Measurements from ENCODE around the gene ST3GAL5.
"Not testable (repeated sequence)": the region's sequence is repeated elsewhere in the genome, so short reads cannot be mapped to it uniquely, and the experiment has no call there.

Gene ST3GAL5

DNA sequence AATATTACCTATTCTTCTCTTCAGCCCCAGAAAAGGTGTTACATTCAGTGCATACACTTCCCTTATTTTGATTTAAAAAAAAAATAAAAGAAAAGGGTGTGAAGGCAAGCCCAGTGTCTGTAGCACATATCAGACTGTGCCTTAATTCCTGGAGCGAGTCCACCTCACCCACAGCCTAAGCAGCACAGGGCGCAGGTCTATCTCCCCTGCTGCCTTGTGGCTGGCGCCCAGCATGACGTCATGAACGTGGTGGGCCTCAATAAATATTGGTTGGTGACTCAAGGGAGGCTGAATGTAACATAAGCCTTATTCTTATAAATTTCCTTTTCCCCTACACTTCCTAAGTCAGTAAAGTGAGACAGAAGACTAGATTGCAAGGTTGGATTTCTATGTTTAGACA lies 26.4 kb downstream of the ST3GAL5 start:
- DNase-seq: no peak

DNA sequence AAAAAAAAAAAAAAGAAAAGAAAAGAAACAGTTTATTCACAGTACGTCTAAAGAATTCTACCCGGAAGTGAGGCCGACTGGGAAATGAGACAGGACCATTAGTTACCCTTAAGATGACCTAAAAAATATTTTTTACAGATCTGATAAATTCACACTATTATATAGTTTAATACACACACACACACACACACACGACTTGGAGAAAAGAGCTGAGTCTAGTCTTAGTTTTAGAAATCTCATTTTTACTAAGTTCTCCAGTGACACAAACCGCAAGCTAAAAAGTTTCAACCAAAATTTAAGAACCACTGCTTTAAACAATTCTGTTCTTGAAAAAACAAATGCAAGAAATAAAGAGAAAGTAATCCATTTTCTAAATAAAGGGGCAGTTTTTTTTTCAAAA lies 27.1 kb downstream of the ST3GAL5 start:
- DNase-seq: no peak

- no peak for DNase-seq
These were observed 27.6 kb downstream of the ST3GAL5 start for GRCh38 chr2:85861180-85861579.

- no peak for DNase-seq
These were observed 29.9 kb downstream of the ST3GAL5 start for GRCh38 chr2:85858841-85859240.

DNA sequence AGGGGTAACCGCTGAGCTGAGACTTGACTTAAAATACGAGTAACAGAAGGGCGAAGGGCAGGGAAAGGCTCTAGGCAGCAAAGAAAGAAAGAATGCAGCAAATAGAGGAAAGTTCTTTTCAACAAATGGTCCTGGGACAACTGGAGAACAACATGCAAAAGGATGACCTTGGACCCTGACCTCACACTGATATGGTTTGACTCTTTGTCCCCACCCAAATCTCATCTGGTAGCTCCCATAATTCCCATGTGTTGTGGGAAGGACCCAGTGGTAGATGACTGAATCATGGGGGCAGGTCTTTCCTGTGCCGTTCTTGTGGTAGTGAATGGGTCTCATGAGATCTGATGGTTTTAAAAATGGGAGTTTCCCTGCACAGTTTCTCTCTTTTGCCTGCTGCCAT lies 33.9 kb downstream of the ST3GAL5 start:
- DNase-seq: no peak

- no peak for DNase-seq
These were observed 34.7 kb downstream of the ST3GAL5 start for GRCh38 chr2:85854166-85854509.

- no peak for DNase-seq
These were observed 35.2 kb downstream of the ST3GAL5 start for GRCh38 chr2:85853499-85854165.

GRCh38 chr2:85852937-85853498 lies 35.8 kb downstream of the ST3GAL5 start:
- DNase-seq: no peak

DNA sequence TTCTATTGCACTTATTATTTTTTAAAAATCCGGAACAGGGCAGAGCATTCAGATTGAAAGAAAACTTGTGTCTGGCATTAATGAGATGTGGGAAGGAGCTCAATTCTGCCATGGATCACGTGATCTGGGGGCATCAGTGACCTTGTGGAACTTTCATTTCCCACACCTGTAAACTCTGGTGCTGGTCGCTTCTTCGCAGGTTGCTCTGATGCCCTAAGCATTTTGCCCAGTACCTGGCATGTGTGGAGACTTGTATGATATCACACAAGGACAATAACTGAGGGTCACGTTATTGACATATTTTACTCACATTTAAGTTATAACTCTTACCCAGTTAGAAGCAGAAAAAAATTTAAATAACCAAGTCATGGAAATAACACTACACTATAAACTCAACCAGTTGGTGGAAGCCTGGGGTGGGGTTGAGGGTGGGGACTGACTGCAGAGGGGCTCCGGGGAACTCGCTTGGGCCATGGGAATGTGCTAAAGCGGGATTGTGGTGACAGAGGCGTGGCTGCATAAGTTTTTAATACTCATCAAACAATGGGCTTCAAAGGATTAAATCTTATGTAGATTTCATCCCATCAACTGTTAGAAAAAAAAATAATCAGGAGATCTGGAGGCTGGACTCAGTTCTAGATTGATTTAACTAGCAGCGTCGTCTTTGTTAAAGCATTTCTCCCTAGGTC lies 36.5 kb downstream of the ST3GAL5 start:
- DNase-seq: no peak

GRCh38 chr2:85851253-85852151 lies 37.3 kb downstream of the ST3GAL5 start:
- no peak for DNase-seq

DNA sequence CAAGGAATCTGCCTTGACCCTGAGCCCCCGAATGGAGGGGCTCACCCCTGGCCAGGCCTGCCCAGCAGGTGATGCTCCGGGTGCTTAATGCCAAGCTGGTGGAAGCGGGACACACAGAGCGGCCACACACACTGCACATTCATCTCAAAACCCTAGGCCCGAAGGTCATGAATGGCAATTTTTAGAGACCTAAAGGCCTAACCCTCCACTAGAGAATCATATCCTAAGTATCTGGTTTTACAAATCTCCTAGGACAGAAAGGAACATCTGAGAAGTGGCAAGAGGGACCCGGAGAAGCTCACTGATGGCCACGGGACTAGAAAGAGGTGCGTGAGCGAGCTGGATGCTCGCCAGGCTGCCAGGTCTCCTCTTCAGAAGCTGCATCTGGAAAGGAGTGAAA lies 38.3 kb downstream of the ST3GAL5 start:
- DNase-seq: no peak

DNA sequence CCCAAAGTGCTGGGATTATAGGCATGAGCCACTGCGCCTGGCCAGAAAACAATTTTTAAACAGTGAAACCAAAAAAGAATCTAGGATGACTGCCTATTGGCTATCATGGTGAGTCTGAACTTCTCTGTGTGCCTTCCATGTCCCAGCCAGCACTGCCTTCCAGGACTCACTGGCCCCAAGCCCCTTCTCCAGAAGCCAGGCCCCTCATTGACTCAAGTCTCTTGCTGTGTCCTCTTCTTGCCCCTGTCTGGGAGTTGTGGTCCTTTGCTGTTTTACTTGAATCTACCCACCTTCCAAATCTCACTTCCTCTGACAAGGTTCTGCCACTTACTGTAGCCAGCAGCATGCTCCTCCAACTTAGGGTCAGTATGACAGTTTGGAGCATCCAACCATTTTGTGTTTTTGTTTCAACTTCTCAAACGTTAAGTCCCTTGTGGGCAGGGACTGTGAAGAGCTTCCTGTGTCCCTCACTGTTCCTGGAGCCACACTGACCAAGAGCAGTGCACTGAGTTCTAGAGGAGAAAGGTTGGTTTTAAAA lies 41.7 kb downstream of the ST3GAL5 start:
- DNase-seq: no peak

DNA sequence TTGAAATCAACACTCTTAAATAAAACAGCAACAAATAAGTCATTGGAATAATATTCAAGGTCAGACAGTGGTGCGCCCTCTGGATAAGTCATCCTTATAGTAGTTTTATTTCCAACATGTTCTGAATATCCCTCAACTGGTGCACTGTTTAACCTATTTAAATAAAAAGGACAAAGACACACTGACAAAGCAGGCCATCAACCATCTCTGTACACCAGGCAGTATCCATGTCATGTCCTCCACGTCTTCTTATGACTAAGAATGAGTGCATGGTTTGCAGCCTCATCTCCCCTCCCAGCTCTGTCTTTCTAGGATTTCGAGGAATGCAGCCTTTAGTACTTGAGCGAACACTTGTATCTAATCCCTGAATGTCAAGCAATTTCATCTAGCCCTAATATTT lies 42.4 kb downstream of the ST3GAL5 start:
- no peak for DNase-seq

GRCh38 chr2:85844486-85844885 lies 44.3 kb downstream of the ST3GAL5 start:
- DNase-seq: no peak

- no peak for DNase-seq
These were observed 45.2 kb downstream of the ST3GAL5 start for GRCh38 chr2:85843543-85843942.

DNA sequence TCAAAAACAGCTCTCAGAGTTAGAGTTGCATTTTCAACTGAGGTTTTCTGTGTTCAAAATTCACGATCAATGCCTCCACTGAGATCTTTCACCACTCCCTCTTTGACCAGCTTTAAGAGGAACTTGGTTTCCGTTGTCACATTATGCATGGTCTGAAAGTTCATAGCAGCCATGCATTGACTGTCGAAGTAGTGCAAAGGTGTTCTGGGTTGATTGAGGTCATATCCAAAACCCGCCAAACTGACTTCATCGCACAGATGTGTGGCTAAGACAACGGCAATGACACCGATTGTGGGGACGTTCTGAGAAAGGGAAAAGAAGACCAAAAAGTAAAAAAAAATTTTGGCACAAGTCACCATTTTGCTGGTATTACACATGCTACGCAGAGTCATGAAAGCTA lies 48.7 kb downstream of the ST3GAL5 start:
- DNase-seq: no peak

- DNase-seq: no peak
These were observed 49.3 kb downstream of the ST3GAL5 start for GRCh38 chr2:85839461-85839860.

DNA sequence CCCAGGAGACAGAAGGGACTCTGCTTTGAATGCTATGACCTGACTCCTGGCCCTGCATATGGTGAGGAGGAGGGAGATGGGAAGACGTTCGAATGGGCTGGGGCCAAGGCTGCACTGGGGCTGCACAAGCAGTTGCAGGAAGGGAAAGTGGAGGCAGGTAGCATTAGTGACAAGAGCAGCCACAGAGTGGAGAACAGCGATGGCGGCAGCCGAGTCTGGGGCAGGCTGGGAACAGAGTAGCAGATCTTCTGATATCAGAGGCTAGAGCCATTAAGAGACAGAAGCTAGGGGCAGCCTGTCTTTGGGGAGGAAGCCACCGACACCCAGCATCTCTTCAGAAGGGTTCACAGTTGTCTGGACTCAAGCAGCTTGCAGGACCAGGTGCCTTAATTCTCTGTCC lies 50.1 kb downstream of the ST3GAL5 start:
- no peak for DNase-seq

GRCh38 chr2:85838181-85838580 lies 50.6 kb downstream of the ST3GAL5 start:
- no peak for DNase-seq

GRCh38 chr2:85834466-85834865 lies 54.3 kb downstream of the ST3GAL5 start:
- DNase-seq: no peak

DNA sequence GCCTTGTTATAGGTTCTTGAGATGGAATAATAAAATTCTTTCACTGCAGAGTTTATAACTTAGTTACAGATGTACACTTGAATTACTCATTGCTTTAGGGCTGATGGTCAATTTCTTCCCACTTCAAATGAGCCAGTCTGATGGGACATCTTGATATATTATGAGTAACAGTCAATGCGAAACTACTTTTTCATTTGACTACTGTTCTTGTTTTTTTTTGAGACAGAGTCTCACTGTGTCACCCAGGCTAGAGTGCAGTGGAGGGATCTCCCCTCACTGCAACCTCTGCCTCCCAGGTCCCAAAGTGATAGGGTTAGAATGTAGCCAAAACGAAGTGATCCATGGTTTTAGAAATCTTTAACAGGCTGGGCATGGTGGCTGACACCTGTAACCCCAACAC lies 57.1 kb downstream of the ST3GAL5 start:
- no peak for DNase-seq

- DNase-seq: no peak
These were observed 58.1 kb downstream of the ST3GAL5 start for GRCh38 chr2:85830645-85831044.

DNA sequence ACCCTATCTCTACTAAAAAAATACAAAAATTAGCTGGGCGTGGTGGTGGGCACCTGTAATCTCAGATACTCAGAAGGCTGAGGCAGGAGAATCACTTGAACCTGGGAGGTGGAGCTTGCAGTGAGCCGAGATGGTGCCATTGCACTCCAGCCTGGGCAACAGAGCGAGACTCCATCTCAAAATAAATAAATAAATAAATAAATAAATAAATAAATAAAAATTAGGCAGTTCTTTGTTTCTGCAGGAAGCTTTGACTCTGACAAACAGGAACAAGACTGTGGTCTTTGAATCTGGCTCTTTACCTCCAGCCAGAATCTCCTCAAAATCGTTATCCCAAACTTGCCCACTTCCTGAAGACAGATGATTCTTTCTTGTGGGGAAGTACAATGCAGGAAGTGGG lies 59.4 kb downstream of the ST3GAL5 start:
- not testable (repeated sequence) for DNase-seq
